ENCODE data around the gene SLU7. TPM values are rescaled to one million over a fixed set of nuclear protein-coding genes. Genes with fewer than 3 reads are reported as not detected.

SLU7 gene
- total RNA-seq, 1 experiment from 2014 or later, result 75.3 TPM

DNA sequence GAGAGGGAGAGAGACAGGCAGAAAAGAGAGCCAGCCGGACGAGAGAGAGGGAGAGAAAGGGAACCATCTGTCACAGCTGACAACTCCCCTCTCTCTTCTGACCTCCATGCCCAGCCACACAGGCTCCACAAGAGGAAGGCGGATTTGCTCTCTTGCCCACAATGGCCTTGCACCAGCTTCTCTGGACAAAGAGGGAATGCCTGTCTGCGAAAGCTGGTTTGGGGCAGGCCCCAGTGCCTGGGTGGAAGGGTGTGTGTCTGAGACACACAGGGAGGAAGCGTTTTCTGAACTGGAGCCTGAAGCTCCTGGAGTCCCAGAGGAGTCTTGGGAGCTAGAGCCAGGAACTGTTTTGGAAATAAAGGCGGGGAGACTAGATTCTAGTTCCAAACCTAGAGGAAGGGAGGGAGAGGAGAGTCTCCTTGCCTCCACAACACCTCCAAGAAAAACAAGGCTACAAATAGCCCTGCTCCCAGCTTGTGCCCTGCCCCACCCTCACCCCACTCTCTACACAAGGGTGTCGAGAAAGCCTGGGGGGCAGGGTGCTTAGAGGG, 60.9 kb downstream of the SLU7 start:
- no TSS peak for BruUV-seq (replicated peaks)
- no peaks in the 10 kb centered on the region for H3K9me3 ChIP-seq (ENCODE audit: insufficient read depth, low read depth)
- ChIA-PET CTCF (no interaction called here), POLR2A (ENCODE audit: unreplicated experiment) (no interaction called here)
- no peaks in the 10 kb centered on the region for H3K79me2 ChIP-seq (ENCODE audit: low read depth)
- H4K20me1 ChIP-seq (ENCODE audit: insufficient read depth), result no peaks in the 10 kb centered on the region
- H3K36me3 ChIP-seq (ENCODE audit: low read depth), result no peaks in the 10 kb centered on the region
- no peak for TF ChIP-seq EZH2 (IDR thresholded peaks at IDR 0.05; ENCODE audit: low read depth)
- TF ChIP-seq, protein P1, sequence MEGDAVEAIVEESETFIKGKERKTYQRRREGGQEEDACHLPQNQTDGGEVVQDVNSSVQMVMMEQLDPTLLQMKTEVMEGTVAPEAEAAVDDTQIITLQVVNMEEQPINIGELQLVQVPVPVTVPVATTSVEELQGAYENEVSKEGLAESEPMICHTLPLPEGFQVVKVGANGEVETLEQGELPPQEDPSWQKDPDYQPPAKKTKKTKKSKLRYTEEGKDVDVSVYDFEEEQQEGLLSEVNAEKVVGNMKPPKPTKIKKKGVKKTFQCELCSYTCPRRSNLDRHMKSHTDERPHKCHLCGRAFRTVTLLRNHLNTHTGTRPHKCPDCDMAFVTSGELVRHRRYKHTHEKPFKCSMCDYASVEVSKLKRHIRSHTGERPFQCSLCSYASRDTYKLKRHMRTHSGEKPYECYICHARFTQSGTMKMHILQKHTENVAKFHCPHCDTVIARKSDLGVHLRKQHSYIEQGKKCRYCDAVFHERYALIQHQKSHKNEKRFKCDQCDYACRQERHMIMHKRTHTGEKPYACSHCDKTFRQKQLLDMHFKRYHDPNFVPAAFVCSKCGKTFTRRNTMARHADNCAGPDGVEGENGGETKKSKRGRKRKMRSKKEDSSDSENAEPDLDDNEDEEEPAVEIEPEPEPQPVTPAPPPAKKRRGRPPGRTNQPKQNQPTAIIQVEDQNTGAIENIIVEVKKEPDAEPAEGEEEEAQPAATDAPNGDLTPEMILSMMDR (conservative IDR thresholded peaks at IDR 0.05), result no peak
- H3K4me1 ChIP-seq (replicated peaks; ENCODE audit: insufficient read depth), result no peaks in the 10 kb centered on the region
- no peak overlapping the region for H3K4me2 ChIP-seq
- H3K4me3 ChIP-seq, result no peak overlapping the region
- no peak for DNase-seq
- H3F3A ChIP-seq (ENCODE audit: insufficient read depth, low read depth), result no peaks in the 10 kb centered on the region
- intact Hi-C loops (cut with micrococcal nuclease; ENCODE audit: unreplicated experiment), result no loop called here
- H3K9me2 ChIP-seq (ENCODE audit: insufficient read depth), result no peaks in the 10 kb centered on the region
- no peak overlapping the region for H2AFZ ChIP-seq
- no peak overlapping the region for H3K27ac ChIP-seq
- H3K27me3 ChIP-seq (ENCODE audit: insufficient read depth, low read depth), result no peaks in the 10 kb centered on the region

DNA sequence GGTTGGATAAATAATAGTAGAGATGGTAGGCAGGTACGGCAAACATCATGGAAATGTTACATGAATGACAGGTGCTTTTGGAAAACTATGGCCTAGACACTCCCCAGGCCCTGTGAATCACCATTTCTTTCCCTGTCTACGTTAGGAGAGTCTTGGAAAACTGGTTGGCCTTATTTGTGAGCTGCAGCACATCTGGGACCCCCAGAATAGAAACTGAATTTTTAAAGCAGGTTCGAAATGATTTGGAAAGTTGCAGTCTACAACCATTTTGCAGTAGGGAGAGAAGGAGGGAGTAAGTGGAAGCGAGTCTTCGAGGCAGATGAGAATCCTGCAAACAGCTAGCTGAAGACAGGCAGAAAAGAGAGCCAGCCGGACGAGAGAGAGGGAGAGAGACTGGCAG, 61.5 kb downstream of the SLU7 start:
- H3K27ac ChIP-seq, result no peak overlapping the region
- ChIA-PET CTCF (no interaction called here), POLR2A (ENCODE audit: unreplicated experiment) (no interaction called here)
- no peaks in the 10 kb centered on the region for H4K20me1 ChIP-seq (ENCODE audit: insufficient read depth)
- no peak overlapping the region for H3K4me2 ChIP-seq
- no peaks in the 10 kb centered on the region for H3K36me3 ChIP-seq (ENCODE audit: low read depth)
- H3K79me2 ChIP-seq (ENCODE audit: low read depth), result no peaks in the 10 kb centered on the region
- no peak overlapping the region for H3K4me3 ChIP-seq
- intact Hi-C loops (cut with micrococcal nuclease; ENCODE audit: unreplicated experiment), result no loop called here
- no peaks in the 10 kb centered on the region for H3K4me1 ChIP-seq (replicated peaks; ENCODE audit: insufficient read depth)
- H3K9me3 ChIP-seq (ENCODE audit: insufficient read depth, low read depth), result no peaks in the 10 kb centered on the region
- no peak overlapping the region for H2AFZ ChIP-seq
- no peaks in the 10 kb centered on the region for H3F3A ChIP-seq (ENCODE audit: insufficient read depth, low read depth)
- no peak for DNase-seq
- TF ChIP-seq EZH2 (IDR thresholded peaks at IDR 0.05; ENCODE audit: low read depth), result no peak
- TF ChIP-seq, protein P1 (conservative IDR thresholded peaks at IDR 0.05), result no peak
- H3K27me3 ChIP-seq (ENCODE audit: insufficient read depth, low read depth), result no peaks in the 10 kb centered on the region
- no peaks in the 10 kb centered on the region for H3K9me2 ChIP-seq (ENCODE audit: insufficient read depth)
- no TSS peak for BruUV-seq (replicated peaks)

DNA sequence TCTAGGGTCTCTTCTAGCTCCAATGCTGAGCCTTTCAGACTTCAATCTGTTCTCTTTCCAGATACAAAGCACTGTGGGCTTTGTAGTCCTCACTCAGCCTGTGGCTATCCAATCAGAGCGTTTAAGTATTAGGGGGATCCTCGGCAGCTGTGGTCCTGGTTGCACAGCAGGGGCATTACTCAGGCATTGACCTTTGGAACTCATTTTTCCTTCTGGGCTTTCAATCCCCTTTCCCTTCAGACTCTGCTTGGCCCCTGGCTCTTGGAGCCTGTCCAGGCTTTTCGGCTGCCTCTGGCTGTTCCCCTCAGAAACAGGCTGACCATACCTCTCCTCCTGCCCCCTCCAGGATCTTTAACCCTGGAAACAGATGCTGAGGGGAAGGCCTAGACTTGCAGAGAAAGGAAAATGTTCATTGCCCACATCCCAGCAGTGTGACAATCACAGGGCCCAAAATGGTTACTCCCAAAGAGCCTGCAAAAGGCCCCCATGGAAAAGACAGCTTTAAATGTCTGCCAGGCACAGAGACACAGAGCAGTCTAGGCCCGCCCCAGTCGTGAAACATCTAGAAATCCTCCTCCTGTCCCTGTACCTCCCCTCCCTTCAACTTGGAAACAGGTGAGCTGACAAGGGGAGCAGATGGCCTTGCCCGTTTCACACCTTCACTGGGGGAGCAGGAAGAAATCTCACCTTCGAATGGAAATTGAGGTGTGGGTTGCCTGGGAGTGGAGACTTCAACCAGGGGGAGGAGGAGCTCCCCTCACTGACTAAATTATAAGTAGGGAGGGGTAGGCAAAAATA, 62.1 kb downstream of the SLU7 start:
- no peak for DNase-seq
- no peaks in the 10 kb centered on the region for H4K20me1 ChIP-seq (ENCODE audit: insufficient read depth)
- CTCF ChIA-PET, result no interaction called here
- no peaks in the 10 kb centered on the region for H3K4me1 ChIP-seq (replicated peaks; ENCODE audit: insufficient read depth)
- no peak overlapping the region for H2AFZ ChIP-seq
- no peak overlapping the region for H3K27ac ChIP-seq
- no peaks in the 10 kb centered on the region for H3K27me3 ChIP-seq (ENCODE audit: insufficient read depth, low read depth)
- intact Hi-C loops (cut with micrococcal nuclease; ENCODE audit: unreplicated experiment), result no loop called here
- no peak for TF ChIP-seq EZH2 (IDR thresholded peaks at IDR 0.05; ENCODE audit: low read depth)
- TF ChIP-seq, protein P1 (conservative IDR thresholded peaks at IDR 0.05), result no peak
- no peak overlapping the region for H3K4me2 ChIP-seq
- H3F3A ChIP-seq (ENCODE audit: insufficient read depth, low read depth), result no peaks in the 10 kb centered on the region
- H3K4me3 ChIP-seq, result no peak overlapping the region
- no peaks in the 10 kb centered on the region for H3K79me2 ChIP-seq (ENCODE audit: low read depth)
- H3K9me2 ChIP-seq (ENCODE audit: insufficient read depth), result no peaks in the 10 kb centered on the region
- no peaks in the 10 kb centered on the region for H3K36me3 ChIP-seq (ENCODE audit: low read depth)
- no peaks in the 10 kb centered on the region for H3K9me3 ChIP-seq (ENCODE audit: insufficient read depth, low read depth)
- POLR2A ChIA-PET (ENCODE audit: unreplicated experiment), result interaction anchor here (0.7 kb wide), 1 partner anchor 268 kb away, joined by 3 read pairs; no protein-coding TSS in a partner anchor
- no TSS peak for BruUV-seq (replicated peaks)

Data from PC-9 (cell line).